Esophagus muscularis mucosa (tissue), 3 donors: Measurements from ENCODE around the gene CEP131.

Experiments
- CTCF ChIP-seq, 3 experiments: fragments of 200-600 bp in 2 of 3; fragments of 450-650 bp in 1 of 3; sonication (generic) in 2 of 3; IDR thresholded peaks; one replicate each; pipeline ENCODE4 v1.5.1; 2017 to 2019; ENCODE audit warnings: antibody characterized with exemption in 3 of 3, mild to moderate bottlenecking in 2 of 3, moderate library complexity in 1 of 3
- POLR2AphosphoS5 ChIP-seq, 2 donors: sonication (generic); formaldehyde crosslinking; IDR thresholded peaks; one replicate each; pipeline ENCODE4 v1.6.1; 2017; ENCODE audit warnings: antibody characterized with exemption in 2 of 2

DNA sequence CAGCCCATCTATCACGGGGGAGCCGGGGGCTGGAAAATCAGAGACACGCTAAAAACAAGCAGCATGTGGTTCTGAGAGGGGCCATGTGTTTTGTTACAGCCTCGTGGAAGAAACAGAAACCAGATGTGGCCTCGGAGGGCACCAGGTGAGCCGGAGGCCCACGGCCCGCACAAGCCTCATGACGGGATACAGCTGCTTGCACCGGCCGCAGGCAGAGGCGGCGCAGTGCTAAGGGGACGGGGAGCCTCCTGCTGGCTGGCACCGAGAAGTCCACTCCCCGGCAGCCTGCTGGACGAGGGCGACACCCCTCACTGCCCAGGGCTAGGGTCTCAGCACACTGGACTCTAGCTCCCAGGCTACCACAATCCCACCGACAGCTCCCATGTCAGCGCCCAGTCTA lies 35.5 kb upstream of the CEP131 start:
- TF ChIP-seq CTCF (IDR thresholded peaks at IDR 0.05) (no peak), POLR2AphosphoS5 (IDR thresholded peaks at IDR 0.05) (no peak)
